Prostate gland (tissue), 2 donors: Measurements from ENCODE around the gene RAB20. TPM values are rescaled to one million over a fixed set of nuclear protein-coding genes. Genes with fewer than 3 reads are reported as not detected.

ENCODE experiments used
- DNase-seq: peaks from one replicate; pipeline ENCODE4 v3.0.0-alpha.2; 2019; ENCODE audit warnings: low spot score
- H3K27ac ChIP-seq, 2 donors: fragments of 200-600 bp; sonication (generic); 2 replicates each; pipeline ENCODE4 v1.5.1; 2017 to 2019
- H3K27me3 ChIP-seq: fragments of 200-600 bp; sonication (generic); replicated peaks from 2 replicates; pipeline ENCODE4 v1.5.1; 2019; ENCODE audit not compliant: insufficient read depth
- H3K36me3 ChIP-seq, 2 donors: fragments of 200-600 bp; sonication (generic); 1 replicate in 1 of 2; 2 replicates in 1 of 2; pipeline versions ENCODE4 v1.5.1 to v1.8.1; 2017 to 2019
- H3K4me1 ChIP-seq: fragments of 200-600 bp; sonication (generic); replicated peaks from 2 replicates; pipeline ENCODE4 v1.5.1; 2019
- H3K4me3 ChIP-seq, 2 donors: fragments of 200-600 bp; sonication (generic); 2 replicates each; pipeline ENCODE4 v1.5.1; 2017 to 2019
- H3K9me3 ChIP-seq: fragments of 200-600 bp; sonication (generic); 2 replicates; pipeline ENCODE4 v1.5.1; 2017
- POLR2A ChIP-seq: fragments of 450-650 bp; IDR thresholded peaks from one replicate; pipeline ENCODE4 v1.6.1; 2016; ENCODE audit warnings: antibody characterized with exemption, mild to moderate bottlenecking
- POLR2AphosphoS5 ChIP-seq: sonication (generic); formaldehyde crosslinking; IDR thresholded peaks from one replicate; pipeline ENCODE4 v1.6.1; 2017; ENCODE audit warnings: antibody characterized with exemption
- WGBS: methylation state at CpG from one replicate; pipeline ENCODE4 v1.1.5; 2018; 5-methylcytosine and 5-hydroxymethylcytosine counted together
- intact Hi-C: fragments of 100-400 bp; cut with DNase I; formaldehyde crosslinking; loops from one replicate; pipeline ENCODE4 v1.14.2; 2022
- total RNA-seq, 2 donors: library from RNA; depleted of rRNA; stranded (reverse); fragments of >200 nt; gene quantifications; one replicate each; pipeline ENCODE4 v1.1.0, GENCODE V29; 2016
- TF ChIP-seq, protein P1 (sequence below), 4 experiments: fragments of 200-600 bp in 2 of 4; fragments of 450-650 bp in 2 of 4; sonication (generic) in 2 of 4; IDR thresholded peaks; 1 replicate in 3 of 4; 2 replicates in 1 of 4; pipeline ENCODE4 v1.5.1; 2016 to 2019; ENCODE audit warnings: antibody characterized with exemption in 4 of 4, mild to moderate bottlenecking in 2 of 4, moderate library complexity in 2 of 4

Gene RAB20
- total RNA-seq, 2 donors from 2014 or later = 24.0 to 42.1 TPM

DNA sequence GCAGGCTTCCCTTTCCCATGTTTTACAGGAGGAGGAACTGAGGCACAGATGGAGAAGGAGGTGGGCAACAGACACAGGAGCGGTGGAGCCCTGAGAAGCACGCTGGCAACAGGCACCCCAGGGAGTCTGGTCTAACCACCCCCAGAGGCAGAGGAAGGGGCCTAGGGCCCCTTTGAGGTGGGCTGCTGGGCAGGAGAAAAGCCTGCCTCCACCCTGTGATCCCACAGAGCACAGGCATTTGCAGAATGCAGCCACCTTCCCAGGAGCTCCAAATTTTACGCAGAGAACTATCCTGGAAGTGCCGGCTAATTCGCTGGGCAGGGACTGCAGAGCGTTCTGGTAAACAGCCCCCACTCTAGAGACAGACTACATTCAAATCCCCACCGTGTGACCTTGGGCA is 30.4 kb downstream of the RAB20 start:
- Histone ChIP-seq H3K9me3 (no peaks in the 10 kb centered on the region), H3K36me3 (no peaks in the 10 kb centered on the region), H3K27ac (no peak overlapping the region), H3K27me3 (no peaks in the 10 kb centered on the region), H3K4me3 (no peak overlapping the region), H3K4me1 (no peaks in the 10 kb centered on the region)
- 92% methylated on average over 7 of the region's 7 CpGs for WGBS
- TF ChIP-seq, protein P1, sequence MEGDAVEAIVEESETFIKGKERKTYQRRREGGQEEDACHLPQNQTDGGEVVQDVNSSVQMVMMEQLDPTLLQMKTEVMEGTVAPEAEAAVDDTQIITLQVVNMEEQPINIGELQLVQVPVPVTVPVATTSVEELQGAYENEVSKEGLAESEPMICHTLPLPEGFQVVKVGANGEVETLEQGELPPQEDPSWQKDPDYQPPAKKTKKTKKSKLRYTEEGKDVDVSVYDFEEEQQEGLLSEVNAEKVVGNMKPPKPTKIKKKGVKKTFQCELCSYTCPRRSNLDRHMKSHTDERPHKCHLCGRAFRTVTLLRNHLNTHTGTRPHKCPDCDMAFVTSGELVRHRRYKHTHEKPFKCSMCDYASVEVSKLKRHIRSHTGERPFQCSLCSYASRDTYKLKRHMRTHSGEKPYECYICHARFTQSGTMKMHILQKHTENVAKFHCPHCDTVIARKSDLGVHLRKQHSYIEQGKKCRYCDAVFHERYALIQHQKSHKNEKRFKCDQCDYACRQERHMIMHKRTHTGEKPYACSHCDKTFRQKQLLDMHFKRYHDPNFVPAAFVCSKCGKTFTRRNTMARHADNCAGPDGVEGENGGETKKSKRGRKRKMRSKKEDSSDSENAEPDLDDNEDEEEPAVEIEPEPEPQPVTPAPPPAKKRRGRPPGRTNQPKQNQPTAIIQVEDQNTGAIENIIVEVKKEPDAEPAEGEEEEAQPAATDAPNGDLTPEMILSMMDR (IDR thresholded peaks at IDR 0.05) = no peak
- no peak for TF ChIP-seq POLR2AphosphoS5
- no peak for TF ChIP-seq POLR2A
- intact Hi-C loops = no loop called here
- DNase-seq = no peak

DNA sequence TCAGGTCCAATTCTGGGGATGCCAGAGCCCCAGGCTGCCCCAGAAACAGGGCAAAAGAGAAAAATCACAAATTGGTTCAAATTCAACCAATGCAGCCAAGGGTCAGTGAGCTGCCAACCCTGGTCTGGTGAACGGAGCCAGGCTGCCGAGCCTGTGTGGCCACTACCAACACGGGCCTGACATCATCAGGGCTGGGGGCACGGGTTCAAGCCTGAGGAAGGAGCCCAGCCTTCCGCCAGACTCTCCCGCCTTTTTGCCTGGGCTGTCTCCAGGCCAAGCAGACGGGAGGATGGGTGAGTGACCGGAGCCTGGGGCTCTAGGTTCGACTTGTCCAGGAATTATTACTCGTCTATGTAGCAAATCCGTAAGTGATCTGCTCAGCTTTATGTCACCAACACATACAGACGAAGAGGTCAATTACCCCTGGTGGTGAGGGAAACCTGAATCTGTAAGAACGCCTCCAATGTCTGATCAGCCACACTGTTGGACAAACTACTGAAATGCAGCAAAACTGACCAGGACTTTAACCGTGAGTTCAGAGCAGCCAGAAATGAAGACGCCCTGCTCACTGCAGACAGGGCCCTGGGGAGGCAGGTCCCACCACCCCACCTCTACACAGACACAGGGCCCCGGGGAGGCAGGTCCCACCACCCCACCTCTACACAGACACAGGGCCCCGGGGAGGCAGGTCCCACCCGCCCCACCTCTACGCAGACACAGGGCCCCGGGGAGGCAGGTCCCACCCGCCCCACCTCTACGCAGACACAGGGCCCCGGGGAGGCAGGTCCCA is 31.8 kb downstream of the RAB20 start:
- DNase-seq = no peak
- Histone ChIP-seq H3K27ac (no peak overlapping the region), H3K4me1 (no peaks in the 10 kb centered on the region), H3K4me3 (no peak overlapping the region), H3K9me3 (no peaks in the 10 kb centered on the region), H3K36me3 (no peaks in the 10 kb centered on the region), H3K27me3 (no peaks in the 10 kb centered on the region)
- intact Hi-C loops = no loop called here
- no peak for TF ChIP-seq POLR2A
- TF ChIP-seq, protein P1 (IDR thresholded peaks at IDR 0.05) = no peak
- TF ChIP-seq POLR2AphosphoS5 = no peak
- WGBS = 87% methylated on average over 16 of the region's 23 CpGs

DNA sequence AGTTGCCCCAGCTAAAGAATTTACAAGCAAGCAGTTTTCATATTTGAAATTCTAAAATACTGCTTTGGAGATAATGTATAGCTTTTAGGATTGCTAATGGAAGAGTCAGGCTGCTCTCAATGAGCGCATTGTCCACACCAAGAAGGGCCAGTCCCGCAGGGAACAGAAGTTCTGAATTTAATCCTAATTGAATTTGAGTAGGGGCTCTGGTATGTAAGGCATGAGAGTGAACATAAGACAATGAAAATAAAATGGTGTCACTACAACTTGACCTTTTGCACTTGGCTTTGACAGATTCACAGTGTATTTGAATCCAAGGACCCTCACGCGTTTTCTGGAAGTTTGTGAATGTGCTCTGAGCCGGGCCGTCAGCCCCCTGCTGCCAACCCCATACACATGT is 32.6 kb downstream of the RAB20 start:
- H3K4me1 ChIP-seq = no peaks in the 10 kb centered on the region
- no peak for DNase-seq
- no peaks in the 10 kb centered on the region for H3K36me3 ChIP-seq
- H3K4me3 ChIP-seq = no peak overlapping the region
- no peaks in the 10 kb centered on the region for H3K27me3 ChIP-seq
- TF ChIP-seq, protein P1 (IDR thresholded peaks at IDR 0.05) = no peak
- TF ChIP-seq POLR2AphosphoS5 = no peak
- no peak for TF ChIP-seq POLR2A
- H3K27ac ChIP-seq = no peak overlapping the region
- intact Hi-C loops = no loop called here
- no peaks in the 10 kb centered on the region for H3K9me3 ChIP-seq
- 92% methylated on average over 6 of the region's 6 CpGs for WGBS

DNA sequence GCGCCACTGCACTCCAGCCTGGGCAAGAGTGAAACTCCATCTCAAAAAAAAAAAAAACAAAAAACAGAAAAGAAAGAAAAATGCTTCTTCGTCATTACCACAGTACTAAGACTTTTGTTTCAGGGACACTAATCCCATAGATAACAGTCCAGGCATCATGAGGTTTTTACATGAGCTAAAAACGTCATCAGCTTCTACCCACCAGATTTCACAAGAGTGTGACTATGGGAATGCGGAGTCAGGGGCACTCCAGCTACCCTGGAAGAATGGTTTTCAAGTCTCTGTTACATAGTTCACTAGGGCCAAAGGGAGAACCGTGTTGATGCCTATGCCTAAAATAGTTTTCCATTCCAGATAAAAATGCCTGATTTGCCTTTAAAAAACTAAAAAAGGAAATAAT is 33.2 kb downstream of the RAB20 start:
- 55% methylated on average over 5 of the region's 5 CpGs for WGBS
- TF ChIP-seq, protein P1 (IDR thresholded peaks at IDR 0.05) = no peak
- TF ChIP-seq POLR2AphosphoS5 (no peak), POLR2A (no peak)
- no peak for DNase-seq
- Histone ChIP-seq H3K27me3 (no peaks in the 10 kb centered on the region), H3K36me3 (no peaks in the 10 kb centered on the region), H3K4me1 (no peaks in the 10 kb centered on the region), H3K4me3 (no peak overlapping the region), H3K9me3 (no peaks in the 10 kb centered on the region), H3K27ac (no peak overlapping the region)
- intact Hi-C loops = no loop called here
